ENCODE measurements around the gene TMEM80.
"Not testable (repeated sequence)": the region's sequence is repeated elsewhere in the genome, so short reads cannot be mapped to it uniquely, and the experiment has no call there.

Gene TMEM80

GRCh38 chr11:695538-696248 is at the start of gene TMEM80:
Gene TMEM80, plus strand, starts transcription at chr11:695816. Its CDS starts 12 bp downstream, at chr11:695828.
- DNase-seq (ENCODE audit: extremely low read depth in 1 of 2, low read depth in 1 of 2) = peak; percentile 89 to 91

GRCh38 chr11:646214-646613 is 49.4 kb upstream of the TMEM80 start:
- no peak for DNase-seq (ENCODE audit: extremely low read depth in 1 of 2, low read depth in 1 of 2)

- DNase-seq (ENCODE audit: extremely low read depth in 1 of 2, low read depth in 1 of 2) = not testable (repeated sequence)
Measured at GRCh38 chr11:647672-648158, 47.9 kb upstream of the TMEM80 start.

GRCh38 chr11:650482-650881 is 45.1 kb upstream of the TMEM80 start:
- no peak for DNase-seq (ENCODE audit: extremely low read depth in 1 of 2, low read depth in 1 of 2)

GRCh38 chr11:653136-653535 is 42.5 kb upstream of the TMEM80 start:
- not testable (repeated sequence) for DNase-seq (ENCODE audit: extremely low read depth in 1 of 2, low read depth in 1 of 2)

- no peak for DNase-seq (ENCODE audit: extremely low read depth in 1 of 2, low read depth in 1 of 2)
Measured at GRCh38 chr11:653837-654236, 41.8 kb upstream of the TMEM80 start.

GRCh38 chr11:654444-654843 is 41.2 kb upstream of the TMEM80 start:
- not testable (repeated sequence) for DNase-seq (ENCODE audit: extremely low read depth in 1 of 2, low read depth in 1 of 2)

- DNase-seq (ENCODE audit: extremely low read depth in 1 of 2, low read depth in 1 of 2) = no peak
Measured at GRCh38 chr11:655036-655726, 40.4 kb upstream of the TMEM80 start.

- no peak for DNase-seq (ENCODE audit: extremely low read depth in 1 of 2, low read depth in 1 of 2)
Measured at GRCh38 chr11:656426-656825, 39.2 kb upstream of the TMEM80 start.

- DNase-seq (ENCODE audit: extremely low read depth in 1 of 2, low read depth in 1 of 2) = no peak
Measured at GRCh38 chr11:656866-657265, 38.8 kb upstream of the TMEM80 start.

GRCh38 chr11:657691-658126 is 37.9 kb upstream of the TMEM80 start:
- no peak for DNase-seq (ENCODE audit: extremely low read depth in 1 of 2, low read depth in 1 of 2)

GRCh38 chr11:659532-660085 is 36.0 kb upstream of the TMEM80 start:
- no peak for DNase-seq (ENCODE audit: extremely low read depth in 1 of 2, low read depth in 1 of 2)

- no peak for DNase-seq (ENCODE audit: extremely low read depth in 1 of 2, low read depth in 1 of 2)
Measured at GRCh38 chr11:660281-660680, 35.3 kb upstream of the TMEM80 start.

GRCh38 chr11:660681-661444 is 34.8 kb upstream of the TMEM80 start:
- no peak for DNase-seq (ENCODE audit: extremely low read depth in 1 of 2, low read depth in 1 of 2)

- peak in 1 of 2 donors; percentile 16 for DNase-seq (ENCODE audit: extremely low read depth in 1 of 2, low read depth in 1 of 2)
Measured at GRCh38 chr11:662689-663274, 32.8 kb upstream of the TMEM80 start.

GRCh38 chr11:665062-665703 is 30.4 kb upstream of the TMEM80 start:
- no peak for DNase-seq (ENCODE audit: extremely low read depth in 1 of 2, low read depth in 1 of 2)

- no peak for DNase-seq (ENCODE audit: extremely low read depth in 1 of 2, low read depth in 1 of 2)
Measured at GRCh38 chr11:665704-666281, 29.8 kb upstream of the TMEM80 start.

- DNase-seq (ENCODE audit: extremely low read depth in 1 of 2, low read depth in 1 of 2) = no peak
Measured at GRCh38 chr11:673866-674265, 21.8 kb upstream of the TMEM80 start.

GRCh38 chr11:674406-674805 is 21.2 kb upstream of the TMEM80 start:
- no peak for DNase-seq (ENCODE audit: extremely low read depth in 1 of 2, low read depth in 1 of 2)

- no peak for DNase-seq (ENCODE audit: extremely low read depth in 1 of 2, low read depth in 1 of 2)
Measured at GRCh38 chr11:678297-678696, 17.3 kb upstream of the TMEM80 start.
